Measurements from ENCODE around the gene ZNF366.

Gene ZNF366

GRCh38 chr5:72455476-72455875, 51.7 kb downstream of the ZNF366 start:
- H3K27me3 ChIP-seq (ENCODE audit: insufficient read depth, low read depth): no peaks in the 10 kb centered on the region
- H3K4me1 ChIP-seq (ENCODE audit: low read depth, poor library complexity, severe bottlenecking): peaks cover 6% of the 10 kb centered on the region
- H4K20me1 ChIP-seq (ENCODE audit: insufficient read depth): no peaks in the 10 kb centered on the region
- TF ChIP-seq CTCF (conservative IDR thresholded peaks at IDR 0.05; ENCODE audit: low read depth, low read length): no peak
- H3K4me2 ChIP-seq: no peak overlapping the region
- no peak overlapping the region for H3K4me3 ChIP-seq (IDR thresholded peaks at IDR 0.05; ENCODE audit: insufficient read depth, low read depth, low read length)
- no peaks in the 10 kb centered on the region for H3K79me2 ChIP-seq (ENCODE audit: insufficient read depth, low read depth)
- H2AFZ ChIP-seq (ENCODE audit: low read depth): no peak overlapping the region
- no peak overlapping the region for H3K27ac ChIP-seq
- no peaks in the 10 kb centered on the region for H3K36me3 ChIP-seq (ENCODE audit: insufficient read depth)
- no peak overlapping the region for H3K9ac ChIP-seq

- Histone ChIP-seq H3K27ac (no peak overlapping the region), H3K27me3 (ENCODE audit: insufficient read depth, low read depth) (no peaks in the 10 kb centered on the region), H3K4me2 (no peak overlapping the region), H3K4me1 (ENCODE audit: low read depth, poor library complexity, severe bottlenecking) (peaks cover 6% of the 10 kb centered on the region), H3K79me2 (ENCODE audit: insufficient read depth, low read depth) (no peaks in the 10 kb centered on the region), H2AFZ (ENCODE audit: low read depth) (no peak overlapping the region), H4K20me1 (ENCODE audit: insufficient read depth) (no peaks in the 10 kb centered on the region), H3K36me3 (ENCODE audit: insufficient read depth) (no peaks in the 10 kb centered on the region), H3K9ac (no peak overlapping the region), H3K4me3 (IDR thresholded peaks at IDR 0.05; ENCODE audit: insufficient read depth, low read depth, low read length) (no peak overlapping the region)
- no peak for TF ChIP-seq CTCF (conservative IDR thresholded peaks at IDR 0.05; ENCODE audit: low read depth, low read length)
Measured at GRCh38 chr5:72454996-72455395, 52.2 kb downstream of the ZNF366 start.

- no peak for TF ChIP-seq CTCF (conservative IDR thresholded peaks at IDR 0.05; ENCODE audit: low read depth, low read length)
- Histone ChIP-seq H3K4me3 (IDR thresholded peaks at IDR 0.05; ENCODE audit: insufficient read depth, low read depth, low read length) (no peak overlapping the region), H4K20me1 (ENCODE audit: insufficient read depth) (no peaks in the 10 kb centered on the region), H3K27me3 (ENCODE audit: insufficient read depth, low read depth) (no peaks in the 10 kb centered on the region), H3K79me2 (ENCODE audit: insufficient read depth, low read depth) (no peaks in the 10 kb centered on the region), H3K9ac (no peak overlapping the region), H3K4me1 (ENCODE audit: low read depth, poor library complexity, severe bottlenecking) (no peaks in the 10 kb centered on the region), H3K36me3 (ENCODE audit: insufficient read depth) (no peaks in the 10 kb centered on the region), H3K4me2 (no peak overlapping the region), H3K27ac (no peak overlapping the region), H2AFZ (ENCODE audit: low read depth) (no peak overlapping the region)
Measured at GRCh38 chr5:72453246-72453775, 53.9 kb downstream of the ZNF366 start.

GRCh38 chr5:72452515-72453245, 54.5 kb downstream of the ZNF366 start:
- no peaks in the 10 kb centered on the region for H3K79me2 ChIP-seq (ENCODE audit: insufficient read depth, low read depth)
- no peak for TF ChIP-seq CTCF (conservative IDR thresholded peaks at IDR 0.05; ENCODE audit: low read depth, low read length)
- no peaks in the 10 kb centered on the region for H3K4me1 ChIP-seq (ENCODE audit: low read depth, poor library complexity, severe bottlenecking)
- no peak overlapping the region for H2AFZ ChIP-seq (ENCODE audit: low read depth)
- no peak overlapping the region for H3K9ac ChIP-seq
- H3K36me3 ChIP-seq (ENCODE audit: insufficient read depth): no peaks in the 10 kb centered on the region
- H3K4me2 ChIP-seq: no peak overlapping the region
- no peaks in the 10 kb centered on the region for H4K20me1 ChIP-seq (ENCODE audit: insufficient read depth)
- H3K27ac ChIP-seq: no peak overlapping the region
- no peak overlapping the region for H3K4me3 ChIP-seq (IDR thresholded peaks at IDR 0.05; ENCODE audit: insufficient read depth, low read depth, low read length)
- no peaks in the 10 kb centered on the region for H3K27me3 ChIP-seq (ENCODE audit: insufficient read depth, low read depth)
